H9 (cell line): ENCODE results near the gene FOSL2. TPM values are rescaled to one million over a fixed set of nuclear protein-coding genes. Genes with fewer than 3 reads are reported as not detected.

Experiments used
- DNase-seq: peaks from one replicate; pipeline ENCODE4 v3.0.0-alpha.2; 2017
- H2AFZ ChIP-seq: one replicate; pipeline ENCODE4 v1.6.1; 2013; ENCODE audit warnings: mild to moderate bottlenecking, low read length, control low read depth, moderate library complexity
- H2AK5ac ChIP-seq: 2 replicates; pipeline ENCODE4 v1.6.1; 2013; ENCODE audit warnings: low read length, control low read depth, mixed read lengths; ENCODE audit not compliant: insufficient read length
- H2BK120ac ChIP-seq: one replicate; pipeline ENCODE4 v1.6.1; 2013; ENCODE audit warnings: low read depth, mild to moderate bottlenecking, low read length, control low read depth, inconsistent platforms; ENCODE audit not compliant: poor library complexity, severe bottlenecking
- H2BK12ac ChIP-seq: 2 replicates; pipeline ENCODE4 v1.6.1; 2013; ENCODE audit warnings: low read length, control low read depth, mixed read lengths, low read depth; ENCODE audit not compliant: insufficient read length
- H2BK15ac ChIP-seq: 2 replicates; pipeline ENCODE4 v1.6.1; 2013; ENCODE audit warnings: low read depth, low read length, control low read depth
- H2BK20ac ChIP-seq: one replicate; pipeline ENCODE4 v1.6.1; 2013; ENCODE audit warnings: low read depth, mild to moderate bottlenecking, low read length, control low read depth, inconsistent platforms; ENCODE audit not compliant: poor library complexity, severe bottlenecking
- H2BK5ac ChIP-seq: 2 replicates; pipeline ENCODE4 v1.6.1; 2013; ENCODE audit warnings: low read length, control low read depth, mixed read lengths; ENCODE audit not compliant: insufficient read length
- H3K14ac ChIP-seq: 2 replicates; pipeline ENCODE4 v1.6.1; 2013; ENCODE audit warnings: low read length, control low read depth; ENCODE audit not compliant: insufficient read depth
- H3K18ac ChIP-seq: 2 replicates; pipeline ENCODE4 v1.6.1; 2013; ENCODE audit warnings: low read depth, mild to moderate bottlenecking, mixed read lengths, low read length, control low read depth; ENCODE audit not compliant: insufficient read length
- H3K23ac ChIP-seq: 2 replicates; pipeline ENCODE4 v1.6.1; 2013; ENCODE audit warnings: low read length, control low read depth, mixed read lengths, low read depth; ENCODE audit not compliant: insufficient read length
- H3K23me2 ChIP-seq: 2 replicates; pipeline ENCODE4 v1.6.1; 2013; ENCODE audit warnings: low read depth, mild to moderate bottlenecking, mixed read lengths, low read length, control low read depth; ENCODE audit not compliant: insufficient read length, poor library complexity, severe bottlenecking
- H3K27ac ChIP-seq: 2 replicates; pipeline ENCODE4 v1.5.1; 2013; ENCODE audit warnings: low read length, control low read depth, mixed read lengths, low read depth; ENCODE audit not compliant: insufficient read length
- H3K27me3 ChIP-seq: 2 replicates; pipeline ENCODE4 v1.6.1; 2013; ENCODE audit warnings: low read length, control low read depth, inconsistent platforms; ENCODE audit not compliant: insufficient read depth
- H3K4ac ChIP-seq: 2 replicates; pipeline ENCODE4 v1.6.1; 2013; ENCODE audit warnings: low read depth, mild to moderate bottlenecking, control low read depth, inconsistent platforms, low read length, moderate library complexity
- H3K4me1 ChIP-seq: 2 replicates; pipeline ENCODE4 v1.6.1; 2013; ENCODE audit warnings: low read length, control low read depth, inconsistent platforms; ENCODE audit not compliant: insufficient read depth
- H3K4me2 ChIP-seq: 2 replicates; pipeline ENCODE4 v1.6.1; 2013; ENCODE audit warnings: low read length, control low read depth, mixed read lengths; ENCODE audit not compliant: insufficient read length, insufficient read depth
- H3K56ac ChIP-seq: 2 replicates; pipeline ENCODE4 v1.6.1; 2013; ENCODE audit warnings: low read depth, mild to moderate bottlenecking, mixed read lengths, low read length, control low read depth; ENCODE audit not compliant: insufficient read length
- H3K79me1 ChIP-seq: 2 replicates; pipeline ENCODE4 v1.6.1; 2013; ENCODE audit warnings: low read depth, mild to moderate bottlenecking, moderate library complexity, low read length, control low read depth, inconsistent platforms; ENCODE audit not compliant: insufficient read depth, poor library complexity, severe bottlenecking
- H3K79me2 ChIP-seq: 2 replicates; pipeline ENCODE4 v1.6.1; 2013; ENCODE audit warnings: low read length, control low read depth, inconsistent platforms; ENCODE audit not compliant: insufficient read depth
- H3K9ac ChIP-seq: 2 replicates; pipeline ENCODE4 v1.6.1; 2013; ENCODE audit warnings: low read length, control low read depth, mixed read lengths; ENCODE audit not compliant: insufficient read length; ENCODE audit errors: extremely low read depth
- H3K9me3 ChIP-seq: one replicate; pipeline ENCODE4 v1.6.1; 2013; ENCODE audit warnings: low read depth, low read length, inconsistent platforms; ENCODE audit not compliant: control insufficient read depth
- H3T11ph ChIP-seq: one replicate; pipeline ENCODE4 v1.6.1; 2013; ENCODE audit warnings: mild to moderate bottlenecking, low read length, control low read depth, inconsistent platforms
- H4K20me1 ChIP-seq: one replicate; pipeline ENCODE4 v1.6.1; 2013; ENCODE audit not compliant: control insufficient read depth, insufficient read length, insufficient read depth
- H4K5ac ChIP-seq: 2 replicates; pipeline ENCODE4 v1.6.1; 2013; ENCODE audit warnings: low read depth, mild to moderate bottlenecking, mixed read lengths, low read length, control low read depth; ENCODE audit not compliant: insufficient read length
- H4K8ac ChIP-seq: replicated peaks from 2 replicates; pipeline ENCODE4 v1.6.1; 2013; ENCODE audit warnings: low read length, control low read depth, mixed read lengths, low read depth; ENCODE audit not compliant: insufficient read length
- H4K91ac ChIP-seq: 2 replicates; pipeline ENCODE4 v1.6.1; 2013; ENCODE audit warnings: low read depth, mild to moderate bottlenecking, moderate library complexity, mixed read lengths, low read length, control low read depth; ENCODE audit not compliant: insufficient read length
- H3K27ac Mint-ChIP-seq, 3 experiments: 2 replicates in 2 of 3; 3 replicates in 1 of 3; pipeline ENCODE4 v1.8.0; 2020 to 2021; ENCODE audit warnings: mixed read lengths in 3 of 3, mild to moderate bottlenecking in 1 of 3, moderate library complexity in 1 of 3
- H3K27me3 Mint-ChIP-seq: 2 replicates; pipeline ENCODE4 v1.8.0; 2021; ENCODE audit warnings: low read depth, mild to moderate bottlenecking, moderate library complexity, mixed read lengths
- H3K36me3 Mint-ChIP-seq, 3 experiments: 2 replicates in 2 of 3; 3 replicates in 1 of 3; pipeline ENCODE4 v1.8.0; 2020 to 2021; ENCODE audit warnings: low read depth in 3 of 3, mixed read lengths in 3 of 3; ENCODE audit not compliant: insufficient read depth in 1 of 3
- H3K4me1 Mint-ChIP-seq, 2 experiments: 2 replicates each; pipeline ENCODE4 v1.8.0; 2020; ENCODE audit warnings: mixed read lengths in 2 of 2
- H3K4me3 Mint-ChIP-seq, 2 experiments: 2 replicates in 1 of 2; 3 replicates in 1 of 2; pipeline ENCODE4 v1.8.0; 2020 to 2021; ENCODE audit warnings: mild to moderate bottlenecking in 2 of 2, mixed read lengths in 2 of 2, moderate library complexity in 1 of 2
- H3K9me3 Mint-ChIP-seq, 2 experiments: 2 replicates in 1 of 2; 3 replicates in 1 of 2; pipeline ENCODE4 v1.8.0; 2020; ENCODE audit warnings: mild to moderate bottlenecking in 2 of 2, mixed read lengths in 2 of 2, moderate library complexity in 1 of 2
- WGBS: extraction: QIAGEN DNeasy Blood & Tissue Kit; methylation state at CpG from one replicate; pipeline ENCODE4 v1.1.7; 2013; ENCODE audit warnings: missing lambda C conversion rate, low lambda C conversion rate, mixed read lengths; ENCODE audit not compliant: insufficient read length; ENCODE audit errors: extremely low coverage; 5-methylcytosine and 5-hydroxymethylcytosine counted together
- total RNA-seq: library from RNA; stranded (reverse); gene quantifications from 2 replicates; pipeline ENCODE4 v1.2.1, GENCODE V29; 2021
- TF ChIP-seq, protein P1 (sequence below): fragments of 200-600 bp; sonication (generic); conservative IDR thresholded peaks from 3 replicates; pipeline ENCODE4 v1.8.0; 2021; ENCODE audit warnings: antibody characterized with exemption, mild to moderate bottlenecking

FOSL2 gene
- total RNA-seq, 1 experiment from 2014 or later: 7.4 TPM

DNA sequence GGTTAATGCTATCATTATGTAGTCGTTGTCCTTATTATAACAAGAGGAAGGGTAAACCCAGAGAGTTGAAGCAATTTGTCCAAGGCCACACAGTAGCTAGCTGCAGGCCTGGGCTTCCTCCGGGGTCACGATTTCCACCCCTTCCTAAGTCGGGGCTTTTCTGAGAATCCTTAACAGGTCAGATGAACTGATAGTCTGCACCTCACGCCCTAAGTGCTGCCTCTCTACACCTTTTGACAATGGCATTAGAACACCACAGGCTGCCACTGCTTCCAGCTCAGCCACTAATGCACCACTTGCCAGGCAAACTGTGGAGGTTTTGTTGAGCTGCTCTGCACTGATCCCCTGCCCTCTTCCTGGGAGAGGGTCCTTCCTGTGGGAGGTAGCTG, 37.7 kb downstream of the FOSL2 start:
- Histone ChIP-seq H2BK15ac (no peak overlapping the region), H3K79me2 (no peaks in the 10 kb centered on the region), H3K14ac (no peak overlapping the region), H3K56ac (no peak overlapping the region), H2BK5ac (no peak overlapping the region), H2BK20ac (no peak overlapping the region), H3K9ac (no peak overlapping the region), H3K4ac (no peak overlapping the region), H2AK5ac (no peak overlapping the region), H3K4me2 (no peak overlapping the region), H3K27ac (no peak overlapping the region), H3K4me1 (no peaks in the 10 kb centered on the region; the same call in 1 of the 2 replicates), H4K20me1 (no peaks in the 10 kb centered on the region), H2BK120ac (no peak overlapping the region), H3K27me3 (no peaks in the 10 kb centered on the region), H4K8ac (no peak overlapping the region), H3K23me2 (no peaks in the 10 kb centered on the region), H3K18ac (peak overlapping the region; percentile 15), H4K91ac (no peak overlapping the region), H3K9me3 (no peaks in the 10 kb centered on the region), H4K5ac (no peak overlapping the region), H3K23ac (no peak overlapping the region), H2AFZ (no peak overlapping the region), H3K79me1 (no peaks in the 10 kb centered on the region), H3T11ph (no peak overlapping the region), H2BK12ac (no peak overlapping the region)
- Mint-ChIP-seq H3K27me3 (peaks cover 4% of the 10 kb centered on the region), H3K9me3 (peaks cover 6 to 13% of the 10 kb centered on the region in 2 experiments), H3K36me3 (no peaks in the 10 kb centered on the region; a peak in 2 of 7 replicates), H3K27ac (peak overlapping the region in 1 of 3 experiments; percentile 38; a peak in 1 of 7 replicates), H3K4me3 (no peak overlapping the region), H3K4me1 (peaks cover 6 to 10% of the 10 kb centered on the region in 2 experiments)
- DNase-seq: no peak
- TF ChIP-seq, protein P1, sequence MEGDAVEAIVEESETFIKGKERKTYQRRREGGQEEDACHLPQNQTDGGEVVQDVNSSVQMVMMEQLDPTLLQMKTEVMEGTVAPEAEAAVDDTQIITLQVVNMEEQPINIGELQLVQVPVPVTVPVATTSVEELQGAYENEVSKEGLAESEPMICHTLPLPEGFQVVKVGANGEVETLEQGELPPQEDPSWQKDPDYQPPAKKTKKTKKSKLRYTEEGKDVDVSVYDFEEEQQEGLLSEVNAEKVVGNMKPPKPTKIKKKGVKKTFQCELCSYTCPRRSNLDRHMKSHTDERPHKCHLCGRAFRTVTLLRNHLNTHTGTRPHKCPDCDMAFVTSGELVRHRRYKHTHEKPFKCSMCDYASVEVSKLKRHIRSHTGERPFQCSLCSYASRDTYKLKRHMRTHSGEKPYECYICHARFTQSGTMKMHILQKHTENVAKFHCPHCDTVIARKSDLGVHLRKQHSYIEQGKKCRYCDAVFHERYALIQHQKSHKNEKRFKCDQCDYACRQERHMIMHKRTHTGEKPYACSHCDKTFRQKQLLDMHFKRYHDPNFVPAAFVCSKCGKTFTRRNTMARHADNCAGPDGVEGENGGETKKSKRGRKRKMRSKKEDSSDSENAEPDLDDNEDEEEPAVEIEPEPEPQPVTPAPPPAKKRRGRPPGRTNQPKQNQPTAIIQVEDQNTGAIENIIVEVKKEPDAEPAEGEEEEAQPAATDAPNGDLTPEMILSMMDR: no peak
- WGBS: no CpG with 5 or more reads among the region's 5 CpGs
